NCI-H82 treated with DMSO at 0.1 percent for 48 hours (cell line): Measurements from ENCODE around the gene TOB2.
A peak's percentile ranks its signal among the peaks of the same experiment; 100 is the strongest.
"Not testable (repeated sequence)": the region's sequence is repeated elsewhere in the genome, so short reads cannot be mapped to it uniquely, and the experiment has no call there.

ENCODE experiments used
- DNase-seq: peaks from one replicate; lab custom pipeline; 2025; ENCODE audit not compliant: unreplicated experiment; lab: John Stamatoyannopoulos, UW

Gene TOB2

GRCh38 chr22:41429951-41430332 is 16.7 kb downstream of the TOB2 start:
- DNase-seq = no peak

- DNase-seq = no peak
Observed at GRCh38 chr22:41429232-41429950, 17.2 kb downstream of the TOB2 start.

- DNase-seq = no peak
Observed at GRCh38 chr22:41425660-41426365, 20.8 kb downstream of the TOB2 start.

GRCh38 chr22:41418717-41419116 is 27.9 kb downstream of the TOB2 start:
- no peak for DNase-seq

- DNase-seq = no peak
Observed at GRCh38 chr22:41417622-41418390, 28.8 kb downstream of the TOB2 start.

- DNase-seq = no peak
Observed at GRCh38 chr22:41415554-41415953, 31.0 kb downstream of the TOB2 start.

GRCh38 chr22:41411021-41411851 is 35.4 kb downstream of the TOB2 start:
- DNase-seq = no peak

- DNase-seq = no peak
Observed at GRCh38 chr22:41410311-41410751, 36.3 kb downstream of the TOB2 start.

GRCh38 chr22:41408665-41409064 is 37.9 kb downstream of the TOB2 start:
- no peak for DNase-seq

GRCh38 chr22:41407433-41407832 is 39.2 kb downstream of the TOB2 start:
- DNase-seq = no peak

- DNase-seq = no peak
Observed at GRCh38 chr22:41406410-41406809, 40.2 kb downstream of the TOB2 start.

GRCh38 chr22:41405588-41405987 is 41.0 kb downstream of the TOB2 start:
- no peak for DNase-seq

GRCh38 chr22:41403532-41404318 is 42.9 kb downstream of the TOB2 start:
- DNase-seq = peak; percentile 39

GRCh38 chr22:41402851-41403250 is 43.8 kb downstream of the TOB2 start:
- not testable (repeated sequence) for DNase-seq

GRCh38 chr22:41401781-41402648 is 44.6 kb downstream of the TOB2 start:
- DNase-seq = peak; percentile 72

GRCh38 chr22:41398921-41399320 is 47.7 kb downstream of the TOB2 start:
- no peak for DNase-seq

- DNase-seq = no peak
Observed at GRCh38 chr22:41397143-41397811, 49.3 kb downstream of the TOB2 start.

- DNase-seq = no peak
Observed at GRCh38 chr22:41395531-41396240, 50.9 kb downstream of the TOB2 start.
